ENCODE measurements around the gene PCLAF. TPM values are rescaled to one million over a fixed set of nuclear protein-coding genes. Genes with fewer than 3 reads are reported as not detected.

Gene PCLAF
- total and polyA plus RNA-seq, 2 of the 8 experiments (the other 6 are each of a cell fraction or from before 2014, with no cell fraction given), result 76.2 to 124 TPM

DNA sequence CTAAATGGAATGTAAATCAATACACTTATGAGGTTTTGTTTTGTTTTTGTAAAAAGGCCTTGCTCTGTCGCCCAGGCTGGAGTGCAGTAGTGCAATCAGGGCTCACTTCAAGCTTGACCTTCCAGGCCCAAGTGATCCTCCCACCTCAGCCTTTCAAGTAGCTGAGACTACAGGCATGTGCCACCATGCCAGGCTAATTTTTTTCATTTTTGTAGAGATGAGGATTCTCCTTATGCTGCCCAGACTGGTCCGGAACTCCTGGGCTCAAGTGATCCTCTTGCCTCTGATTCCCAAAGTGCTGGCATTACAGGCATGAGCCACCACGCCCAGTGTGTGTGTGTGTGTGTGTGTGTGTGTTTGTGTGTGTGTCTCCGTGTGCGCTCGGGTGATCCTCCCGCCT, 5.0 kb upstream of the PCLAF start:
- Histone ChIP-seq H2BK120ac (replicated peaks; ENCODE audit: low read depth, low read length) (no peak overlapping the region), H3K23ac (ENCODE audit: insufficient read length) (no peak overlapping the region), H2BK15ac (ENCODE audit: low read length) (no peak overlapping the region), H3K4ac (replicated peaks; ENCODE audit: insufficient read length, low read depth, low read length) (no peak overlapping the region), H3K27ac (ENCODE audit: low read depth, low read length) (no peak overlapping the region), H3K79me1 (ENCODE audit: low read depth, low read length) (no peaks in the 10 kb centered on the region), H3K9me3 (ENCODE audit: insufficient read depth in 2 of 2, low read depth in 1 of 2, low read length in 1 of 2) (no peaks in the 10 kb centered on the region), H3K4me2 (ENCODE audit: insufficient read depth in 1 of 2, low read depth in 2 of 2, low read length in 2 of 2) (no peak overlapping the region), H3K23me2 (ENCODE audit: low read depth, low read length) (no peaks in the 10 kb centered on the region; the same call in 1 of the 2 replicates), H2AK5ac (ENCODE audit: low read depth, low read length) (no peak overlapping the region), H4K20me1 (replicated peaks in 1 of 2; ENCODE audit: control insufficient read depth in 1 of 2, insufficient read depth in 2 of 2, low read length in 2 of 2) (no peaks in the 10 kb centered on the region), H3K18ac (ENCODE audit: extremely low read depth, low read length) (no peak overlapping the region), H2BK20ac (ENCODE audit: low read length) (no peak overlapping the region), H4K91ac (replicated peaks; ENCODE audit: insufficient read length, low read length) (no peak overlapping the region), H3K9ac (replicated peaks in 1 of 4; ENCODE audit: extremely low read depth in 1 of 4, low read depth in 3 of 4, low read length in 3 of 4) (no peak overlapping the region), H2BK5ac (ENCODE audit: low read depth, low read length) (no peak overlapping the region), H2BK12ac (ENCODE audit: low read depth, low read length) (0 out of 2 replicates have a peak overlapping the region, but pooled peaks have one; percentile 50), H4K5ac (ENCODE audit: insufficient read length, low read depth, low read length) (no peak overlapping the region), H3K14ac (ENCODE audit: insufficient read length) (no peak overlapping the region), H3K56ac (replicated peaks; ENCODE audit: insufficient read length, low read depth, low read length) (no peak overlapping the region), H3K36me3 (ENCODE audit: control insufficient read depth in 2 of 4, insufficient read depth in 4 of 4, low read length in 3 of 4) (no peaks in the 10 kb centered on the region), H3K4me1 (replicated peaks in 1 of 4; ENCODE audit: control insufficient read depth in 3 of 4, insufficient read depth in 4 of 4, low read length in 3 of 4) (0 out of 7 replicates have a peak, but pooled peaks cover 0 to 2% (median 0%) of the 10 kb centered on the region in 4 experiments), H3K27me3 (replicated peaks in 1 of 4; ENCODE audit: control insufficient read depth in 3 of 4, extremely low read depth in 1 of 4, insufficient read depth in 3 of 4, low read length in 3 of 4) (no peaks in the 10 kb centered on the region), H4K8ac (ENCODE audit: extremely low read depth, insufficient read depth, low read length) (no peak overlapping the region), H3K4me3 (ENCODE audit: extremely low read depth in 1 of 4, insufficient read depth in 2 of 4, low read depth in 3 of 4, low read length in 4 of 4) (no peak overlapping the region), H3K79me2 (ENCODE audit: control insufficient read depth in 1 of 2, insufficient read depth in 2 of 2, low read length in 2 of 2) (no peaks in the 10 kb centered on the region; a peak in 1 of 4 replicates), H2AFZ (ENCODE audit: low read length) (no peak overlapping the region)
- CTCF ChIA-PET (ENCODE audit: partially characterized antibody), result no interaction called here
- DNase-seq (ENCODE audit: low read depth in 1 of 2, low spot score in 2 of 2) (no peak), FAIRE-seq (no peak)
- 92% methylated on average over 7 of the region's 7 CpGs; no CpG with 5 or more reads in 1 of the 2 experiments for WGBS, 2 experiments (ENCODE audit: extremely low coverage in 1 of 2, insufficient coverage in 1 of 2, insufficient read length in 1 of 2, insufficient replicate concordance in 2 of 2, low coverage in 1 of 2, low lambda C conversion rate in 2 of 2, missing lambda C conversion rate in 1 of 2)
- POLR2A ChIA-PET (ENCODE audit: partially characterized antibody), result interaction anchor here (2.6 kb wide), 1 partner anchor 9 kb away, joined by 12 read pairs; no protein-coding TSS in a partner anchor
- TF ChIP-seq POLR2A (IDR thresholded peaks at IDR 0.05; ENCODE audit: control extremely low read depth in 1 of 2, low read depth in 2 of 2, low read length in 2 of 2) (no peak), SAP30 (IDR thresholded peaks at IDR 0.05; ENCODE audit: insufficient read depth, insufficient replicate concordance, low read length) (no peak), RXRA (IDR thresholded peaks at IDR 0.05; ENCODE audit: insufficient read depth, low read depth, low read length) (no peak), SP1 (IDR thresholded peaks at IDR 0.05; ENCODE audit: low read depth, low read length) (no peak), TEAD4 (IDR thresholded peaks at IDR 0.05; ENCODE audit: low read depth, low read length) (no peak), RBBP5 (IDR thresholded peaks at IDR 0.05; ENCODE audit: borderline replicate concordance, low read depth, low read length) (no peak), JUN (IDR thresholded peaks at IDR 0.05; ENCODE audit: low read depth, low read length) (no peak), KDM5A (IDR thresholded peaks at IDR 0.05; ENCODE audit: low read length) (no peak), POLR2AphosphoS5 (IDR thresholded peaks at IDR 0.05; ENCODE audit: low read depth, low read length) (no peak), MAFK (IDR thresholded peaks at IDR 0.05; ENCODE audit: low read depth, low read length) (no peak), SIRT6 (IDR thresholded peaks at IDR 0.05; ENCODE audit: low read length) (no peak), SRF (IDR thresholded peaks at IDR 0.05; ENCODE audit: low read depth, low read length) (no peak), SIN3A (conservative IDR thresholded peaks at IDR 0.05 in 1 of 2, IDR thresholded peaks at IDR 0.05 in 1 of 2; ENCODE audit: low read depth in 1 of 2, low read length in 2 of 2) (no peak), HDAC6 (IDR thresholded peaks at IDR 0.05; ENCODE audit: low read depth, low read length) (no peak), CEBPB (IDR thresholded peaks at IDR 0.05; ENCODE audit: low read depth, low read length) (no peak), SIX5 (IDR thresholded peaks at IDR 0.05; ENCODE audit: low read depth, low read length) (no peak)

Measured in H1 (cell line).